Measurements from ENCODE around the gene DSCAM.

DNA sequence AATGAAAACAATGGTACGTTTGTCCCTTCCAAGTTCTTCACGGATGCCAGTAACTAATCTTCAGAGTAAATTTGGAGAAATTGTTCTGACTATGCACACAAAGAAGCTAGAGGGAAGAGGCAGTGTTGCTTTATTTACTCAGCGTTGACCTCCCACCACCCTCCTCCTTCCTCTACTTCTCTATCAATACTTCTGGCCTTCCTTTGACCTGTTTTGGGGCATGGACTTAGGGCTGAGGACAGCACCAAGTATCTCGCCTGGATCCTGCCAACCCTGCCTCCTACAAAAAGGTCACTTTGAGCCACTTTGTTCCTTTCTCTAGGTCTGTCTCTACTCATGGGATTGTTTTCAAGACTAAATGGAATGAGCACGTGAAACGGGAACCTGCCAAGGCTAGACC, 282.6 kb downstream of the DSCAM start:
- TF ChIP-seq, protein P1, sequence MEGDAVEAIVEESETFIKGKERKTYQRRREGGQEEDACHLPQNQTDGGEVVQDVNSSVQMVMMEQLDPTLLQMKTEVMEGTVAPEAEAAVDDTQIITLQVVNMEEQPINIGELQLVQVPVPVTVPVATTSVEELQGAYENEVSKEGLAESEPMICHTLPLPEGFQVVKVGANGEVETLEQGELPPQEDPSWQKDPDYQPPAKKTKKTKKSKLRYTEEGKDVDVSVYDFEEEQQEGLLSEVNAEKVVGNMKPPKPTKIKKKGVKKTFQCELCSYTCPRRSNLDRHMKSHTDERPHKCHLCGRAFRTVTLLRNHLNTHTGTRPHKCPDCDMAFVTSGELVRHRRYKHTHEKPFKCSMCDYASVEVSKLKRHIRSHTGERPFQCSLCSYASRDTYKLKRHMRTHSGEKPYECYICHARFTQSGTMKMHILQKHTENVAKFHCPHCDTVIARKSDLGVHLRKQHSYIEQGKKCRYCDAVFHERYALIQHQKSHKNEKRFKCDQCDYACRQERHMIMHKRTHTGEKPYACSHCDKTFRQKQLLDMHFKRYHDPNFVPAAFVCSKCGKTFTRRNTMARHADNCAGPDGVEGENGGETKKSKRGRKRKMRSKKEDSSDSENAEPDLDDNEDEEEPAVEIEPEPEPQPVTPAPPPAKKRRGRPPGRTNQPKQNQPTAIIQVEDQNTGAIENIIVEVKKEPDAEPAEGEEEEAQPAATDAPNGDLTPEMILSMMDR (IDR thresholded peaks at IDR 0.05) = no peak
- TF ChIP-seq EP300 (IDR thresholded peaks at IDR 0.05) = no peak
